SIG-M5 (cell line): ENCODE data around the gene STEAP3.

Experiments used
- DNase-seq: peaks from one replicate; lab custom pipeline; 2025; lab: John Stamatoyannopoulos, UW

Gene STEAP3, protein sequence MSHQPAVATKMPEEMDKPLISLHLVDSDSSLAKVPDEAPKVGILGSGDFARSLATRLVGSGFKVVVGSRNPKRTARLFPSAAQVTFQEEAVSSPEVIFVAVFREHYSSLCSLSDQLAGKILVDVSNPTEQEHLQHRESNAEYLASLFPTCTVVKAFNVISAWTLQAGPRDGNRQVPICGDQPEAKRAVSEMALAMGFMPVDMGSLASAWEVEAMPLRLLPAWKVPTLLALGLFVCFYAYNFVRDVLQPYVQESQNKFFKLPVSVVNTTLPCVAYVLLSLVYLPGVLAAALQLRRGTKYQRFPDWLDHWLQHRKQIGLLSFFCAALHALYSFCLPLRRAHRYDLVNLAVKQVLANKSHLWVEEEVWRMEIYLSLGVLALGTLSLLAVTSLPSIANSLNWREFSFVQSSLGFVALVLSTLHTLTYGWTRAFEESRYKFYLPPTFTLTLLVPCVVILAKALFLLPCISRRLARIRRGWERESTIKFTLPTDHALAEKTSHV

DNA sequence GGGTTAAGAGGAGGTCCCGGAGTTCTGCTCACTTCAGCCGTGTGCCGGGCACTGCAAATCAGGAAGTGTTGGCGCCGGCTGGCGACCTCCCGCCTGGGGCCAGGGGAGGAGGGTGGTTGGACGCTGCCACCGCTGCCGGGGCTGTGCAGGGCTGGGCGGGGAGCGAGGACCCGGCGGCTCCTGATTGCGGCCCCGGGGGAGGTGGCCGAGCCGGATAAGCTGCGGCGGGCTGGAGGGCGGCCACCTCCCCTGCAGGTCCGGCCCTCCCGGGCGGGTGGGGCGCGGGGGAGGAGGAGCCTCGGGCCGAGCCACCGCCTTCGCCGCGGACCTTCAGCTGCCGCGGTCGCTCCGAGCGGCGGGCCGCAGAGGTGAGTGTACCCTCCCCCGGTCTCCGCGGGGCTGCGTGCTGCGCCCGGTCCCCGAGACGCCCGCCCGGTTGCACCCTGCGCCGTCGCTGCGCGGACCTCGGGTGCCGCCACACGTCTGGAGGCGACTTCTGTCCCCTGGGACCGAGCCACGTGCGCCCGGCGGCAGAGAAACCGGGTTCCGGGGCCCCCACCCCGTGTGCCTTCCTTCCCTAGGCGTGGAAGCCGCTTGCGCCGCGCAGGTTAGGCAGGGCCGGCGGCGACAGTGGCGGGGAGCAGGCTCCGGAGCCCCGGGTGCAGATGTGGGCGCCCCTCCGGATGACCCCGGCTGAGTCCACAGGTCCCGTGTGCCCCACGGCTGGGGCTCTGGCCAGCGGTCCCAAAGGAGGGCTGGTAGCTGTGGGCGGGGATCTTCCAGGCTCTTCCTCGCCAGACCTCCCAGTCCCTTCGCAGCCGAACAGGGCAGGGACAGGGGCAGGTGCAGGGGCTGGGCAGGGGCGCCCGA is at the start of gene STEAP3:
STEAP3 (plus strand) TSS at position 314 of the 870 bp plus-strand sequence. CDS start 7,179 bp downstream, outside the sequence.
- no peak for DNase-seq

DNA sequence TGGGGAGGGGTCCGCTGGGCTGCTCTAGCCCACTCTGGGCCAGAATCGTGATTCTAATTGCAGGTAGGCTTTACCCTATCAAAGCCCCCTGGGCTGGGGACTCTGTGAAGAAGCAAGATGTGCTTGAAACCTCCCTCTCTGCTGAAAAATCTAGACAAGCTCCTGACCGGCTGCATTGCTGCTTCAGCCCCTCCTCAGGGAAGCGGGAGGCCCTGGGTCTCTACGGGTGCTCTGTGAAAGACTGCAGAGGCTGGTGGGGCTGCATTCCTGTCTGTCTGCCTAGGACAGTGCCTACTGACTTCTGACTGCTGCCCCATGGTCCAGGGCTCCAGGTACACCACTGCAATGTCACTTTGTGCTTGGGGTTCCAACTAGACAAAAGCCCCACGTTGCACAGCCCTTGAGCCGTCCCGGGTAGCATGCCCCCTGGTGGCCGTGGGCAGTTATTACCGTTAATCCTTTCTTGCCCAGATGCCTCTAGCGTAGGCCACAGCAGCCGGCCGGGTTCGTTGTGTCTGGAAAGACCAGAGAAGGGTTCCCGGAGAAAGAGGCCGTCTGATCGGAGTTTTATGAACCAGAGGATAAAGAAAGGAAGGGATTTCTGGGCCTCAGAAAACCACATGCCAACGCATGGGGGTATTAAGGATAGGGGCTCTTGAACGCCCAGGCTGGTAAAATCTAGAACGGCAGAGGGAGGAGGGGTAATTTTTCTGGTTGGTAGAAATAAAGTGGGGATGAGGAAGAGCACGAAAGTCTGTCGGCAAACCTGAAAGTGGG is 49.2 kb upstream of the STEAP3 start:
- DNase-seq = no peak

DNA sequence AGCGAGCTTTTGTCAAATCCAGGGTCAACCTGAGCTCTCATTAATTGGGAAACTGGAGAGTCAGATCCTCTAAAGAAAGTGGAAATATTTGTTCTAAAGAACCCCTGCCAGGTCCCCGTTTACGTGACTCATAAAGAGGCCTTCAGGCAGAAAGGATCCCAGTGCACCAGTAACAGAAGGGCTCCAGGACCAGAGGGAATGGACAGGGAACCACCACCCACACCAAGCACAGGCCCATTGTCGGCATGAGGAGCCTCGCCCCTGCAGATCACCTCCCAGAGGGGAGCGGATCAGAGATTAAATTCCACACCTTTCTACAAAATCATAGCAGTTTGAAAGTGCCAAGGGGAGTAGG is 48.7 kb upstream of the STEAP3 start:
- DNase-seq = no peak

DNA sequence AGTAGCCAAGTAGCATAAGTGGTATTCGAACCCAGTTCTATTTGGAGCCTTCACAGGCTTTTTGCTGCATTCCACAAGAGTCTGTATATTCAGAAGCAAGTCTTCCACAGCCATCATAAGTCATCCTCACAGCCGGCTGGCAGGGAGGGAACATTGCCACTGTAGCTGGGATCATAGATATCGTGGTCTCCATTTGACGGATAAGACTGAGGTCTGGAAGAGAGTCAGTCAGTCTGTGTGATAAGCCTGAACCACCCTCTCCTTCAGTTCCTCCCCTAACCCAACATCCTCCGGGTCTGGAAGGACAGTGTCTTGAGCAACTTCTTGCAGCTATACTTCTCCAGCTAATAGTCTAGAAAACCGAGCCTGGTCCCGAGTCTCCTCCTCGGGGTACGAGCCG is 48.1 kb upstream of the STEAP3 start:
- DNase-seq = no peak

DNA sequence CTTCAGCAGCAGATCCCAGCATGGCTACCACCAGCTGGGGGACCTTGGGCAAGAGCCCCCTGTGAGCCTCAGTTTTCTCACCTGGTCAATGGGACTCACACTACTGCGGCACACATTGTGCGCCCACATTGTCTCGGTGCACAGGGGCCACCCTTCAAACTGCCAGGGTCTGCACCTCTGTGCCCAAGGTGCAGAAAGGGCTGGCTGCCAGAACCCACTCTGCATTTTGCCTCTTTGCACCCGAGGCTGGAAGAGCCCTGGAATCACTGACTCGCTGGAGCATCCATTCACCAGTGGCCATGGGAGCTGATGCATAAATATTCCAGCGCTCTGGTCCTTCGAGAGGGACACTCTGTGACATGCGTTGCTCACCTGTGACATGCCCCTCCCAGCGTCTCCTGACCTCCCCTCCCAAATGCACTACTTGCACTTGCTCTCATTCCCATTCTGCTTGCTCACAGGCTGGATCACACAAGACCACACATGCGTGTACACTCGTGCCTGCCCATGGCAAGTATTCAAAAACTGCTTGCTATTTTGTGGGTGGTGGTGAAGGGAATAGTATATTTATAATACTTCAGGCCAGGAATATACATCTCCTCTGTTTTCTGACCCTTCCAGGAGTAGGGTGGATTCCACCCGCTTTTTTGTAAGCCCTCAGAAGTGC is 46.3 kb upstream of the STEAP3 start:
- DNase-seq = no peak

DNA sequence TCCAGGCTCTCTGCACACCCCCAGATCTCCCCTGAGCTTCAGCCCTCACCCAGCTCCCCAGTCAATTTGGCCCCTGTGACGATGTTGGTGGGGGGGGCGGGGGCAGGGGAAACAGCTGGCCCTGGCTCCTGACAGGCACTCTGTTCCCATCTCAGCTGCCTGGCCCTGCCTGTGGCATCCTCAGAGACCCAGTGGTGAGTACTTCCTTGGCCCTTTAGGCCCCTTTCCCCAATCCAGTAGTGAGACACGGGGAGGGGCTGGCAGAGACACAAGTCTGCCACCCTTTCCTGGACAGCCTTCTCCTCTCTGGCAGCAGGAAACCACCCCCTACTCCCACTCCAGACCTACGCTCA is 45.8 kb upstream of the STEAP3 start:
- DNase-seq = no peak

DNA sequence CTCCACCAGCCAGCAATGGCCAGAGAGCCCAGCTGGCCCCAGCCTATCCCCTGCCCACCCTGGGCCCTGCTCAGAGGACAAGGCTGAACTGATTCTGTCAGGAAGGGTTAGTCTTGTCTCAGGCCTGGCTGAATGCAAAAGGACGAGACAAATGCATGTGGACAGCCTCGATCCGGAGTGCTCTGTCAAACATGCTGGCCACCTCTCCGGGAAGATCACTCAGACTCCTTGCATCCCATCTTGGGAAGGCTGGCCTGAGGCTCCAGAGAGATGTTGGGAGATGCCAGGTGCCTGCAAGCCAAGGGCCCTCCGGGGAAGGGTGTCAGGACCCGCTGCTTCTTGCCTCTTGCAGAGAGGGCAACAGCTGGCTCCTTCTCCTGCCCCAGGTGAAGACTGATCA is 44.9 kb upstream of the STEAP3 start:
- DNase-seq = no peak

DNA sequence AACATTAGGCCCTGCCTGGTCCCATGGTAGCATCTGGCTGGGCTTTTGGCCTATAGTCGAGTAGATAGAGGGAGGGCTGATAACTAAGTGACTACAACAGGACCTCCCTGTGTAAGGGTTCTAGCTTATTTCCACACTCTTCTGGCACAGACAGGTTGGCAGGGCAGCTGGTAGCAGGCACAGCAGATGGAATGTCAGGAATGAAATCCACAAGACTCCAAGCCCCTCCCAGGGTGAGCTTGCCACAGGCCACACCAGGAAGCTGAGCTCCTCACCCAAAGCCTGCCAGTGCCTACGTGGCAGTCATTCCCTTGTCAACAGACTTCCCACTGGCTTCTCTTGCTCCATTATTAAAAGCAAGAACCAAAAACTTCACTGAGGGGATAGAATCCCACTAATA is 44.4 kb upstream of the STEAP3 start:
- DNase-seq = no peak

DNA sequence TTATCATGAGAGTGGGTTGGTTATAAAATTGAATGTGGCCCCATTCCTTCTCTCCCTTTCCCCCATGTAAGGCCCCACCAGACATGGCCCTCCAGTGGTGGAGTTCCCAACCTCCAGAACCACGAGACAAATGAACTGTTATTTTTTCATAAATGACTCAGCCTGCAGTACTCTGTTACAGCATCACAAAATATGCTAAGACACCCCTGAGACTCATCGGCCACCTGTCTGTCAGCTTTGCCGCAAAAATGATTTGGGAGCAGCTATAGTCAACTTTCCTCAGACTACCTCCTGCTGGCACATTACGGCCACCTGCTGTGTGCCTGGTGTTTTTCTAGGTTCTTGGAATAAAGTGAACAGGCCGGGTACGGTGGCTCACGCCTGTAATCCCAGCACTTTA is 43.6 kb upstream of the STEAP3 start:
- DNase-seq = no peak

DNA sequence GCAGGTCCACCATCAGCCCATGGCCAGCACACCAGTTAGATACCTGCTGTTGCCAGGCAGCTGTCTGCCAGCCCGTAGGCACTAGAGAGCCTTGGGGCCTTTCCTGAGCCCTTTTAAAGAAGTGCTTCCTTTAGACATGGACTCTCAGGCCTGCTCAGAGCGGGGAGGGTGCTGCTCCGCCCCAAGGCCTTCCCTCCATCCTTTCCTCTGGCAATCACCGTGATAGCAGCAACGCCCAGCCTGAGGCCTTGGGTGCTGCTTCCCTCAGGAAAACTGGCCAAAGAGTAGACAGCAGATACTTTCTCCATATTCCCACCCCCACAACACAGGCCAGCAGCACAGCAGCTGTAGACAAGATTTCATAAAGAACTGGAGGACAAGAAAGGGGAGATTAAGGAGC is 42.7 kb upstream of the STEAP3 start:
- DNase-seq = no peak

DNA sequence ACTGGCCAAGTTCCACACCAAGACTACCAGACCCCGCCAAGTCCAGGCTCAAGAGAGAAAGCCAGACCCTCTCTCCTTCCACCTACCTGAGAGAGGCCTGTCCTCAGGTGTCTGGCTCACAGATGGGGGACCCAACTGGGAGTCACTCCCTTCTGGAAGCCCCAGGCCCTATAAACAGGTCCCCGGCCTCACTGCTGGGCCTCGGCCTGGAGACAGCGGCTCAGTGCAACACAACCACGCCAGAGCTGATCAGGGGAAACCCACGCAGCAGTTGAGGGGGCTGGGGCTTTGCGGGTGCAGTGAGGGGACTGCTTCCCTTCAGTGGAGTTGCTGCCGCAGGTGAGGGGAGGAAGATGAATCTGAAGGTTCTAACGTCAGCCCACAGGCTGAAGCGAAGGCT is 42.2 kb upstream of the STEAP3 start:
- no peak for DNase-seq

DNA sequence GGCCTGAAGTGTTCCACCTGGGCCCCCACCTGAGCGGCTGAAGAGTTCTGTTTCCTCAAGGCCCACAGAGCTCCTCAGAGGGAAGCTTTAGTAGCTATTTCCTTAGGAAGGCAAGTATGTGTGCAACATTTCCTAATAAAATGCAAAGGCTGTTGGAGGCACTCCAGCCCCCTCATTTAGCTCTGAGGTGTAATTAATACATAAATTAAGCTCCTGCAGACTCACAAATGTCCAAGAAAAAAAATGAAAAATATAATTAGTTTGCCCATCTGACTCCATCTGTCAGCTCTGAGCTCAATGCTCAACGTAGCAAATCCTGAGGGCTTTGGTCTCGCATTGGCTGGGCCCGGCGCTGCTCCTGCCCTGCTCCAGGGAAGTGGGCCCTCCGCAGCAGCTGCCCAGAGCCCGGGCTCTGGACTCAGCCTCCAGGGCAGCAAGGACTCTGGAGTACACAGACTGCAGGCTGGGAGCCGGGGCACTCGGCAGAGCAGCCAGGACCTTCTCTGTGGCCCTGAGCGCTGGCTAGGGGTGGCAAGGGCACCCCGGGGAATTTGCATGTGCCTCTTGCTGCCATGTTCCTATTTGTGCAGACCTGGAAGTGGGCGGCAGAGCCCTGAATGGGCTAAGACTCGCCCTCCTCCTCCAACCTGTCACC is 41.7 kb upstream of the STEAP3 start:
- no peak for DNase-seq

DNA sequence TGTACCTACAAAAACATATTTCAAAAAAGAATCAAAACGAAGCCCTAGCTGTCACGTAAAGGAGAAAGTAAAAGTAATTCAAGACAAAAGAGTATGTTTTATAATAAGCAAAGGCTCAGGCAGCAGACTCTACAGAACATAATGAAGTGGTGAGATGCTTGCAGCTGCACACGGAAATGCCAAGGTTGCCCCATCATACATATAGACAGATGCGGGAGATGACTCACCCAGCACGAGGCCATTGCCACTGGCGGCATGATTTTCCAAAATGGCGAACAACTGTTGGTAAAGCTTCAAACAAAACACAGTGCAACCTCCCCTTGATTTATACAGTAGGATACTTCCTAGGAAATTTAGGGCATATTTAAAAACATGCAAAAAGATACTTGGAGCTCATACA is 39.1 kb upstream of the STEAP3 start:
- DNase-seq = no peak

DNA sequence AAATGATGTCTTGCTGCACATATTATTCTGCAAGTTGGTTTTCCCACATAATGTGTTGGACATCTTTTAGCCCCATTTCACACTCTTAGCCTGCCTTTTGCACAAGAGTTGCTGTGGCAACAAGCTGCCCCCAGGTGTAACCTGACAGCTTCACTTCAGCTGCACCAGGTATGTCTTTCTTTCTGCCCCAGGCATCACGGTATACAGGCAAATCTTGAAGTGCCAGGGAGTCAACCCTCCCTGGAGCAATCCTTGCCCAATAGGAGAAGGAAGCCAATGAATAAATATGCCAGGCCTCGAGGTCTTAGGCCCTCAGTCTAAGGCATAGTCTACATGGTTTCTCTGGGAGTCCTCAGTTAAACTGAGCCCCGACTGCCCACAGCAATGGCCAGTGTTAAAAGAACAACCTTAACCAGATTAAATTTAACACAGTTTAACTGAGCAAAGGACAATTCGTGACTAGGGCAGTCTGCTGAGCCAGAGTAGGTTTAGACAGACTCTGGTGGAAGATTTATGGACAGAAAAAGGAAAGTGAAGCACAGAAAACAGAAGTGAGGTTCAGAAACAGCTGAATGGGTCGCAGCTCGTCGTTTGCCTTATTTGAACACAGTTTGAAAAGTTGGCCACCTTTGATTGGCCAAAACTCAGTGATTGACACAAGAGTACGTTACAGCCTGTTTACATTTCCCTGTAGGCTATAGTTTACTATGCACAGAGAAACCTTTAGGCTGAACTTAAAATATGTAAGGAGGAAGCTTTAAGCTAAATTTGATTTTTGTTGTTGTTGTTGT is 33.1 kb upstream of the STEAP3 start:
- no peak for DNase-seq

DNA sequence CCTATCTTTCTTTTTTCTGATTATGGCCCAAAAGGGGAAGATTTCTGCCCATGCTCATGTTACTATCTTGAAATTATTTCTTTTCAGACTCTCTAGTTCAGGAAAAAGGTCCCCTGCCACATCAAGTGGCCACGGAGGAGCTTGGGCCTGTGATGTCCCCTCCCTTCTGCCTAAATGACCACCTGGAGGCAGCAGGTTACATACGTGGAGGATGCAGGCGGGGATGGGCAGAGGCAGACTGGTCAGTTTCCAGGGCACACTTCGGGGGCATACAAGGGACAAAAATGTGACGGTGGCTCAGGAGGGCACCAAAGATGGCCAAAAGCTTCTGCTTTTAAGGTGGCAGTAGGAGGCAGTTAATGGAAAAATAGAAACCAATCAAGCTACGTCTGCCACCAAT is 30.7 kb upstream of the STEAP3 start:
- DNase-seq = no peak

DNA sequence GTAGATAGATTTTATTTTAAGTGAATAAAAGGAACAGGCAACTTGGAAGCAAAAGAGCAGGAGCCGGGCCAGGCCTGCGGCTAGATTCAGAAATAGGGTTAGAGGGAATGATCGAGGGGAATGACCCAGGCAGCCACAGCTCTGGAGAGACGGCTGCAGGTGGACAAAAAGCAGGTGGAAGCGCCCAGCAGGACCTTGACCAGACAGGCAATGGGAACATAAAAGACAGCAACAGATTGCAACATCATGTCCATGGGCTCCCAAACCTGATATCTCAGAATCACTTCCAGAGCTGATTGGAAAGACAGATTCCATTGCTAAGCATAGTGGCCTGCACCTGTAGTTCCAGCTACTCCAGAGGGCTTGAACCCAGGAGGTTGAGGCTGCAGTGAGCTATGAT is 28.6 kb upstream of the STEAP3 start:
- DNase-seq = no peak

DNA sequence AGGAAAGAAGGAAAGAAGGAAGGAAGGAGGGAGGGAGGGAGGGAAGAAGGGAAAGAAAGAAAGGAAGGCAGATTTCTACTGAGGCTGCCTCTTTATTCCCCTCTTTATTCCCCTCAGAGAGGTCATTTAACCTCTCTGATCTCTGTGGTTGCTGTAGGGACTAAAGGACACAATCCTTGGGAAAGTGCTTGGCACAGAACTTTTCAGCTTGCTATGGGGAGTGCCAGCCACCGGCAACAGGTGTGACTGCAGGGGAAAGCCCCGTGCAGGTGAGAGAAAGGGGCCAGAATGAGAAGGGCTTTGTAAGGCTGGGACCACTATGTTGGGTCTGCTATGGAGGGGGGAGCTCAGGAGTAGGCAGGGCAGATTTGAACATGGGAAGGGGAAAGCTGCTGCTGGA is 27.7 kb upstream of the STEAP3 start:
- no peak for DNase-seq

DNA sequence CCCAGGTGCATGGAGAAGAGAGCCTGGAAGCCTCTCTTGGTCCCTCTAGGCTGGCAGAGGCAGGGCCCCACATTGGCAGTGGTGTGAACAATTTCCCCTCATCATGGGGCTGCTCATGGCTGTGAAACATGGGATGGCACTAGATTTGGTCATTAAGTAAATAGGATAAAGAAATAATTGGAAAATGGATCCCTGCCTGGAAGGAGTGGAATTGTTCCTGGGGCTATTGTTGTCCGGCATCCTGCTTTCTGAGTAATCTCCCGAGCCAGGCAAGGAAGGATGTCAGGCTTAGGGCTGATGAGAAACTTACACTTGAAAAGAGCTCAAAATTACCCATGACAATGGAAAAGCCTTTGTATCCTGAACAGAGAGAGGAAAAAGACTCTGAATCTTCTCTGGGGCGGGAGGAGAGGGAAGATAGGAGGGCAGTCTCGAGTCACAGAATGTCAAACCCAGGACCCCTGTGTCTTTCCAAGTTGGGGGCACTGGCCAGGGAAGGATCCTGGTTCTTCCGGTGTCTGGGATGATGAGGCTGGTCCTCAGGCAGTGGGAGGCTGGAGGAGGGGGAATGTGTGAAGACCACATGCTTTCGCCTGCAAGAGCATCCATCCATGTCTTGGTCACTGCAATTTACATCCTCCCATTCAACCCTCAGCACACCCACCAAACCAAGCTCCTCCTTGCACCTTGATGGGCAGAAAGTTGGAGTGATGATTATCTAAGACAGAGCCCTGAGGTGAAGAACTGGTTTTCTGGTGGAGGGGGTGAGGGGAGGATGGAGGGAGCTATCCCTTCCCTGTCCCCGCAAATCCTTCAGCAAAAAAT is 27.1 kb upstream of the STEAP3 start:
- no peak for DNase-seq

DNA sequence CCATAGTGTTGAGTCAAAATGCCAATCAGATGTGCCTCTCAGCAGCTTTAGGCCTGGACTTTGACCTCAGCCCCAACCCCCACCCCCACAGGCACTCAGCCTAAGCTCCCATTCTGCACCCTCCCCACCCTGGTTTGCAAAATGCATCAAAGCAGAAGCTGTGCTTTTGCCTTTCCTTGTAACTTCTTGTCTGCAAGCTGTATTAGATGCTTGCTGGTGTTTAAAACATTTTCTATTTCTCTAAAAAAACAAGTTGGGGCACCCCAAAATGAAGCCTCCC is 26.6 kb upstream of the STEAP3 start:
- no peak for DNase-seq
